NK-92 treated with Interleukin-12 subunit alpha and Interleukin-12 subunit beta, amount 100 ng/mL, for 24 hours (cell line): Measurements from ENCODE around the gene MOV10.
"Not testable (repeated sequence)": the region's sequence is repeated elsewhere in the genome, so short reads cannot be mapped to it uniquely, and the experiment has no call there.

Source experiments
- DNase-seq: peaks from one replicate; lab custom pipeline; 2025; lab: John Stamatoyannopoulos, UW

Gene MOV10

DNA sequence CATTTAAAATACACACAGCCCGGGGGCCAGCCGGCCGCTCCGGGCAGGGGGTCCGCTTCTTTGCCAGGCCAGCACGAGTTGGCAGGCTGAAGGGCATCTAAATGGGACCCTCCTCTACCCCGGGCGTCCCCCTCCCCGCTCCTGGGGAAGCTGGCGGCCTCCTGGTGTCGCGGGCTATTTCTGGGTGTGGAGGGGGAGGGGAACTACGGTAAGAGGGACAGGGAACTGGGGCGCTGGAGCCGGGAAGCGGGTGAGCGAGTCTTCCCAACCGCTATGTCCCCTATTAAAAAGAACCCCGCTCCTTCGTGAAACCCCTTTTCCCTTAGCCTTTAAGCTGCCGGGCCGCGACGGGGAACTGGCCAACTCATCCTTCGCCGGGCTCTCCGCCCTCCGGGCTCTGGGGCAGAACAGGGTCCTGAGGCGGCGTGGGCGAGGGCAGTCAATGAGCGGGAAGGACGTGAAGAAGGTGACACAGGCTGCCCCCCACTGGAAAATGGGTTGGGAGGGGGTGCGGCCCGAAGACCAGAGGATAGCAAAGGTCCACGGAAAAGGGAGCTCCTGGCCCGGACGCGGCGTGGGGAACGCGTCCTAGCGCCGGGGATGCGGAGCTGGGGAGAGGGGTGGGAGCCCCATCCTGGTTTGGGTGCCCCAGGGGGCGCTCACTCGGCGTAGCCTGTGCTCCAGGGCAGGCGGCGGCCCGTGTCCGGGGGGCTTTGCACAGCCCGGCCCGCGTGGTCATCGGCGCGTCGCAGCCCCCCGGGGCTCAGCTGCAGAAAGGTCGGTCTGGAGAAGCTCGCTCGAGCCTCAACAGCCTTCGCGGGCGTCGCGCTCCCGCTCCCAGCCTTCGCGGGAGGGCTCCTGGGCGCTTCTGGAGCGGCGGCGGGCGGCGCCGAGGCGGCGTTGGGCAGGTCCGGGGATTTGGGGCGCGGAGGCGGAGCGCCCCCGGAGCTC lies 40.1 kb downstream of the MOV10 start:
- DNase-seq, result no peak

DNA sequence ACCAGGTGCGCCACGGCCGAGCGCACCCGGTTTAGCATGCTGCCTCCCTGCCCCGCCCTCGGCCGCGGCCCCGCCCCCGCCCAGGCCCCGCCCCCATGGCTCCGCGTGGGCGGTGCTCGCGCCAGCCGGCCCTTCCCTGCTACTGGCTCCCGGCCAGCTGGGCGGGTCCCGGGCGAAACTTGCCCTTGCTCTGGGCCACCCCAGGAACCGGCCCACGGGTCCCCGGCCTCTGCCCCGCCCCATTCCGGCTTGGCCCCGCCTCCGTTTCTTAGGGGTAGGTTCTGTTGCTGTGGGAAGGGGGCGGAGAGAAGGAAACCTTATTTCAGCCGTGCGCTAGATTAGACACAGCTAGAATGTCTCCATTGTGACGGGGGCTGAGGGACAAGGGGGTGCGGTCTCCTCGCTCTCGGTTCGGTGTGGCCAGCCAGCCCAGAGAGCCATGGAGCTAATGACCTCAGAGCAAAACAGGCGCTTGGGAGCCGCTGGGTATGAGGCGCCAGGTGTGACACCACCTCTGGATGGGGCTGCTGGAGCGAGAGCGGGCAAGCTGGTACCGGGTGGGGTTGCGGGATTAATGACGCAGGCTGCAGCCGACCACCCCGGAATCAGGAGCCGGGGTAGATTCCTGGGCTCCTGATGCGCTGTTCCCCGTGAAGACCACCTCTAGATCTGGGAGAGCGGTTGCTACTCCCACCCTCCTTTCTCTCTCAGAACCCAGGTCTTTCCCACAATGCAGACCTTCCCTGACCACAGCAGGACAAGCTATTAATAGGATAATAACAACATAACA lies 41.0 kb downstream of the MOV10 start, which contains the start of gene PPM1J:
Gene PPM1J, minus strand, starts transcription at position 69 of the 790 bp plus-strand sequence. Its CDS starts 31 bp downstream, at position 38.
- DNase-seq, result peak; percentile 45

GRCh38 chr1:112716133-112716720 lies 41.8 kb downstream of the MOV10 start:
- peak; percentile 46 for DNase-seq

GRCh38 chr1:112717263-112717873 lies 42.9 kb downstream of the MOV10 start:
- DNase-seq, result no peak

GRCh38 chr1:112718691-112719418 lies 44.4 kb downstream of the MOV10 start:
- DNase-seq, result peak; percentile 56

DNA sequence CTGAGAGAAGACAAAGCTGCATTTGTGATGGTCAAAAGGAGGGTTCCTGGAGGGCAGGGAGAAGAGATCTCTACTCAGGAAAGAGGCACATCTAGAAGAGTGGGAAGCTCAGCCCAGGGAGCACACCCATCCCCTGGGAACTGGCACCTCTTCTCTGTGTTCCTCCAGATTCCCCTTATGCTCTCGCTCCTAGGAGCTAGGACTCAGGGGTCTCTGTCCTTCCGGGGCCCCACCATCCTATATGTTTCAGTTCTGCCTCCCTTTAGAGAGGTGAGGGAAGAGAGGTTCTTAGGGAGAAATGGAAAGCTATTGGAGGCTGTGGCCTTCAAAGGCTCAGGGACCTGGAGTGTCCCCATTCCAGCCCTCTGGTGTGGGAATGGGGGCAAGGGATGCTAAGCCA lies 45.2 kb downstream of the MOV10 start:
- no peak for DNase-seq

DNA sequence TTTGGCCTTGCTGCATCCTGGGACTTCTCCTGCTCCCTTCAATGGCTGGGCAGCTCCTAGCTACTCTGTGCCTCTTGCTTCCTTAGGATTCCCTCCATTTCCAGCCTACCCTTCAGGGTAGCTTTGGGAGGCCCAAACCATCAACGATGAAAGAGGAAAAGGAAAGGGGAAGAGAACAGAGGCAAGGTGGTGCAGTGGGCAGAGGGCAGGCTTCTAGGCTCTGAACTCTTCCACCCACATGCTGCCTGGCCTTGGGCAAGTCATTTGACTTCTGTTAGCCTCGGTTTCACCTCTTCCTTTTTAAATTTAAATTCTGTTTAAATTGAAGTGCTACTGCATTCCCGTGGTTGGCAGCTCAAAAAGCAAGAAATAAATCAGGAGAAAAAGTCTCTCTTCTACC lies 46.3 kb downstream of the MOV10 start:
- DNase-seq, result no peak

GRCh38 chr1:112721294-112721693 lies 46.8 kb downstream of the MOV10 start:
- not testable (repeated sequence) for DNase-seq

DNA sequence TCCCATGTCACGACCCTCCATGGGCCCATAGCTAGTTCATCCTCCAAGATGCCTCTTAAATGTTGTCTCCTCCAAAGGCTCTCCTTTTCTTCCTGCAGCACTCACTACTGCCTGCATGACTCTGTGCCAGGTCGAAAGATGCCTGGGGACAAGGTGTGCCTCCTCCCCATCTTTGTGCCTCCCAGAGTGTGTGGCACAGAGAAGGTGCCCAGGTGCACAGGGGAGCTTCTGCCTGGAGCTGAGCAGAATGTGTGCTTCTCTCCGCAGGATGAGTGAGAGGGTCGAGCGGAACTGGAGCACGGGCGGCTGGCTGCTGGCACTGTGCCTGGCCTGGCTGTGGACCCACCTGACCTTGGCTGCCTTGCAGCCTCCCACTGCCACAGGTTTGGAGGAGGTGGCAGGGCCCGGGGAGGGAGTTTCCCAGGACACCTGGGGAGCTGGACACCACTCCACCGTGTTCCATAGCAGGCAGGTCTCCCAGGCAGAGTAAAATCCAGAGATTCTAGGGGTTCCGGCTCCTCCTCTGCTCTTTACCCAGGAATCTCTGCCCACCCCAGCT lies 47.6 kb downstream of the MOV10 start:
- DNase-seq, result no peak

- DNase-seq, result no peak
Measured at GRCh38 chr1:112722601-112723510, 48.4 kb downstream of the MOV10 start.

GRCh38 chr1:112723511-112723839 lies 49.0 kb downstream of the MOV10 start:
- no peak for DNase-seq

- DNase-seq, result not testable (repeated sequence)
Measured at GRCh38 chr1:112724240-112724639, 49.8 kb downstream of the MOV10 start.

DNA sequence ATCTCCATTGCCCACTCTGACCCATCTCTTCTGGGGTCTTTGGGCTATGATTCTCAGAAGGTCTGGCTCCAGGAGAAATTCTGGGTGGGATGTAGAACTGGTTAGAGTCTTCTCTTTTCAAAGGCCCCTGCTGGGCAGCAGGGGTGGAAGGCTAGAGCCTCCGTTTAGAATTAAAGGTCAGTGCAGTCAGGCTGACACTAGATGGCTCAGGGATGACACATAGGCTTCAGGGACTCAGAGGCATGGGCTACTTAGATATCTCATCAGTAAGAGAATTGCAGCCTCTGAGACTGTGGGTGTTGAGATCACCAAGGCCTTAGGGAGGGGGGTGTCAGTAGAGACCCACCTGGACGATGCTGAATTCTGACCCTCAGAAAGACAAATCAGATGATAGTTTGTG lies 53.3 kb downstream of the MOV10 start:
- DNase-seq, result no peak

GRCh38 chr1:112728306-112728971 lies 54.0 kb downstream of the MOV10 start:
- not testable (repeated sequence) for DNase-seq

- not testable (repeated sequence) for DNase-seq
Measured at GRCh38 chr1:112729011-112729410, 54.6 kb downstream of the MOV10 start.

DNA sequence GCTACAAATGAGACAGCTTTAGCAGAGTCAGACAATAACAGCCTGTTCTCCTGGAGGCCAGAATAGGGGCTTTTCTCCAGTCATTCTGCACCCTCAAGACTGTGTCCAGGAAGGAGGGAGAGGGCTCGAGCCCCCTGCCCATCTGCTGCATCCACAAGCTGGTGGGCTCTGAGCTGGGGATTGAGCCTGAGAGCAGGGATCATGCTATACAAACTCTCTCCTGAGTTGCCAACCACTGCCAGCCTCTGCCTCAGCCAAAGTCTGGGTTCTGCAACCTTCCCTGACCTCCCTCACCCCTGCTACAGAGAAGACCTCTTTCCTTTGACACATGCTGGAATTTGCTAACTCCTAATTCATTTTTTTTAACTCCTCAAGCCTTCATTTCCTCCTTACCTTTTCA lies 55.5 kb downstream of the MOV10 start:
- DNase-seq, result no peak

GRCh38 chr1:112731451-112731850 lies 57.0 kb downstream of the MOV10 start:
- DNase-seq, result no peak

GRCh38 chr1:112735752-112736151 lies 61.3 kb downstream of the MOV10 start:
- DNase-seq, result no peak

- no peak for DNase-seq
Measured at GRCh38 chr1:112737573-112737972, 63.1 kb downstream of the MOV10 start.
